Thoracic aorta (tissue), 2 donors: ENCODE measurements around the gene SH2B2. TPM values are rescaled to one million over a fixed set of nuclear protein-coding genes. Genes with fewer than 3 reads are reported as not detected.
"Not testable (repeated sequence)": the region's sequence is repeated elsewhere in the genome, so short reads cannot be mapped to it uniquely, and the experiment has no call there.

Source experiments
- ATAC-seq: fragments of 150-250 bp; one replicate; pipeline ENCODE4 v1.8.0; 2017; ENCODE audit warnings: low read depth; ENCODE audit not compliant: insufficient number of reproducible peaks, low FRiP score
- DNase-seq: peaks from one replicate; pipeline ENCODE4 v3.0.0-alpha.2; 2020; ENCODE audit warnings: low spot score
- H3K27ac ChIP-seq, 2 donors: fragments of 200-600 bp; sonication (generic); 1 replicate in 1 of 2; 2 replicates in 1 of 2; pipeline ENCODE4 v1.5.1; 2016; ENCODE audit warnings: mild to moderate bottlenecking in 2 of 2, moderate library complexity in 2 of 2
- H3K27me3 ChIP-seq: fragments of 200-600 bp; sonication (generic); replicated peaks from 2 replicates; pipeline ENCODE4 v1.6.0; 2016; ENCODE audit warnings: mild to moderate bottlenecking; ENCODE audit not compliant: insufficient read depth
- H3K36me3 ChIP-seq: fragments of 200-600 bp; sonication (generic); one replicate; pipeline ENCODE4 v1.5.1; 2016
- H3K4me1 ChIP-seq, 2 donors: fragments of 200-600 bp; sonication (generic); 1 replicate in 1 of 2; 2 replicates in 1 of 2; pipeline versions ENCODE4 v1.5.1 to v1.6.0; 2016; ENCODE audit warnings: low read depth in 2 of 2, mild to moderate bottlenecking in 1 of 2; ENCODE audit not compliant: control insufficient read depth in 1 of 2
- H3K4me3 ChIP-seq: fragments of 200-600 bp; sonication (generic); 2 replicates; pipeline ENCODE4 v1.5.1; 2016; ENCODE audit warnings: mild to moderate bottlenecking
- H3K9me3 ChIP-seq: fragments of 200-600 bp; sonication (generic); 2 replicates; pipeline ENCODE4 v1.5.1; 2016
- CTCF ChIP-seq: fragments of 200-600 bp; sonication (generic); IDR thresholded peaks from one replicate; pipeline ENCODE4 v1.5.1; 2019; ENCODE audit warnings: antibody characterized with exemption
- total RNA-seq, 2 donors: library from RNA; depleted of rRNA; stranded (reverse); fragments of >200 nt; gene quantifications; one replicate each; pipeline versions ENCODE4 v1.1.0 to v1.2.3, GENCODE V29; 2016

The SH2B2 gene
- total RNA-seq, 2 donors from 2014 or later: 10.0 to 30.2 TPM

GRCh38 chr7:102320181-102320580 is 33.5 kb downstream of the SH2B2 start:
- no peak overlapping the region for H3K27ac ChIP-seq
- no peaks in the 10 kb centered on the region for H3K27me3 ChIP-seq
- no peak for DNase-seq
- no peaks in the 10 kb centered on the region for H3K4me1 ChIP-seq
- no peaks in the 10 kb centered on the region for H3K9me3 ChIP-seq
- no peak overlapping the region for H3K4me3 ChIP-seq
- H3K36me3 ChIP-seq: no peaks in the 10 kb centered on the region
- no peak for TF ChIP-seq CTCF
- ATAC-seq: no peak

GRCh38 chr7:102320601-102321350 is 34.1 kb downstream of the SH2B2 start:
- Histone ChIP-seq H3K36me3 (no peaks in the 10 kb centered on the region), H3K4me3 (no peak overlapping the region), H3K9me3 (no peaks in the 10 kb centered on the region), H3K27me3 (no peaks in the 10 kb centered on the region), H3K27ac (no peak overlapping the region), H3K4me1 (no peaks in the 10 kb centered on the region)
- no peak for ATAC-seq
- TF ChIP-seq CTCF: no peak
- DNase-seq: no peak

- ATAC-seq (no peak), DNase-seq (no peak)
- no peaks in the 10 kb centered on the region for H3K9me3 ChIP-seq
These were observed 34.9 kb downstream of the SH2B2 start for GRCh38 chr7:102321351-102322201.

GRCh38 chr7:102322202-102322715 is 35.6 kb downstream of the SH2B2 start:
- no peak for TF ChIP-seq CTCF
- no peak overlapping the region for H3K27ac ChIP-seq
- no peaks in the 10 kb centered on the region for H3K36me3 ChIP-seq
- H3K27me3 ChIP-seq: no peaks in the 10 kb centered on the region
- no peaks in the 10 kb centered on the region for H3K4me1 ChIP-seq
- H3K9me3 ChIP-seq: no peaks in the 10 kb centered on the region
- DNase-seq: no peak
- H3K4me3 ChIP-seq: no peak overlapping the region
- no peak for ATAC-seq

More at GRCh38 chr7:102321351-102322201, 34.9 kb downstream of the SH2B2 start:
- Histone ChIP-seq H3K4me3 (no peak overlapping the region), H3K36me3 (no peaks in the 10 kb centered on the region), H3K27ac (no peak overlapping the region), H3K27me3 (no peaks in the 10 kb centered on the region), H3K4me1 (no peaks in the 10 kb centered on the region)
- TF ChIP-seq CTCF: no peak

GRCh38 chr7:102323914-102324195 is 37.2 kb downstream of the SH2B2 start:
- DNase-seq (no peak), ATAC-seq (no peak)
- TF ChIP-seq CTCF: no peak
- H3K9me3 ChIP-seq: no peaks in the 10 kb centered on the region
- no peaks in the 10 kb centered on the region for H3K4me1 ChIP-seq
- H3K27ac ChIP-seq: no peak overlapping the region
- H3K27me3 ChIP-seq: no peaks in the 10 kb centered on the region
- H3K36me3 ChIP-seq: no peaks in the 10 kb centered on the region
- no peak overlapping the region for H3K4me3 ChIP-seq

GRCh38 chr7:102325106-102325505 is 38.4 kb downstream of the SH2B2 start:
- H3K4me1 ChIP-seq, H3K4me3 ChIP-seq, DNase-seq, ATAC-seq, H3K9me3 ChIP-seq, H3K27ac ChIP-seq, H3K36me3 ChIP-seq, H3K27me3 ChIP-seq: not testable (repeated sequence)
